Mucosa of descending colon (tissue), 3 donors: Measurements from ENCODE around the gene LAMTOR3. TPM values are rescaled to one million over a fixed set of nuclear protein-coding genes. Genes with fewer than 3 reads are reported as not detected.
A peak's percentile ranks its signal among the peaks of the same experiment; 100 is the strongest.

Source experiments
- ATAC-seq: fragments of 200-7000 bp; cut with Tn5 transposase; one replicate; pipeline ENCODE4 v1.9.1; 2020; ENCODE audit warnings: mild to moderate bottlenecking, moderate library complexity
- DNase-seq, 3 donors: peaks; one replicate each; pipeline ENCODE4 v3.0.0-alpha.2; 2020
- H3K36me3 ChIP-seq: fragments of 200-600 bp; one replicate; pipeline ENCODE4 v1.8.0; 2021; ENCODE audit warnings: low read depth, mild to moderate bottlenecking
- H3K4me1 ChIP-seq: fragments of 200-600 bp; one replicate; pipeline ENCODE4 v1.8.0; 2021; ENCODE audit warnings: low read depth, mild to moderate bottlenecking
- H3K4me3 ChIP-seq: fragments of 200-600 bp; one replicate; pipeline ENCODE4 v1.8.0; 2021; ENCODE audit warnings: mild to moderate bottlenecking
- H3K9me3 ChIP-seq: fragments of 200-600 bp; one replicate; pipeline ENCODE4 v1.8.0; 2021; ENCODE audit warnings: mild to moderate bottlenecking
- intact Hi-C, 2 donors: fragments of 100-400 bp; cut with DNase I in 1 of 2; cut with micrococcal nuclease in 1 of 2; formaldehyde crosslinking; loops; one replicate each; pipeline versions ENCODE4 v1.11.0 to v1.11.1; 2022; cut with DNase I, micrococcal nuclease
- long read RNA-seq, 2 donors: library from polyadenylated mRNA; unstranded; transcript quantifications; one replicate each; pipeline ENCODE4 v2.0.0, GENCODE V29; 2019 to 2021
- total RNA-seq, 3 donors: library from RNA; stranded (reverse); fragmentation: NEBNext Ultra II Directional in 2 of 3; extraction: Animal tissue kit (Norgen Biotek cat#: 25700) in 2 of 3; gene quantifications; one replicate each; pipeline versions ENCODE4 v1.2.1 to v1.2.4, GENCODE V29; 2021 to 2023
- TF ChIP-seq, protein P1 (sequence below): fragments of 200-600 bp; IDR thresholded peaks from one replicate; pipeline ENCODE4 v1.8.0; 2022; ENCODE audit warnings: antibody characterized with exemption, mild to moderate bottlenecking
- donor health status: DM: no; HTN: no; CAD: no; lungs with moderate emphysema.
- donor health status: DM: no; HTN: no; CAD: no.
- donor health status: DM: no; HTN: yes; CAD: no.

The LAMTOR3 gene, protein sequence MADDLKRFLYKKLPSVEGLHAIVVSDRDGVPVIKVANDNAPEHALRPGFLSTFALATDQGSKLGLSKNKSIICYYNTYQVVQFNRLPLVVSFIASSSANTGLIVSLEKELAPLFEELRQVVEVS
- 10 to 100 TPM; 42.4 to 60.7 (median 59.2) TPM for total RNA-seq
- long read RNA-seq, donor 1, full-length matches to known transcripts = 37 of 41 reads
- long read RNA-seq, donor 1, partial matches to known transcripts = 4 of 41 reads
- long read RNA-seq, donor 1, other reads (novel, unspliced or antisense) = 0 of 41 reads
- long read RNA-seq, donor 2, full-length matches to known transcripts = 59 of 63 reads
- long read RNA-seq, donor 2, partial matches to known transcripts = 3 of 63 reads
- long read RNA-seq, donor 2, other reads (novel, unspliced or antisense) = 1 of 63 reads

- TF ChIP-seq, protein P1, sequence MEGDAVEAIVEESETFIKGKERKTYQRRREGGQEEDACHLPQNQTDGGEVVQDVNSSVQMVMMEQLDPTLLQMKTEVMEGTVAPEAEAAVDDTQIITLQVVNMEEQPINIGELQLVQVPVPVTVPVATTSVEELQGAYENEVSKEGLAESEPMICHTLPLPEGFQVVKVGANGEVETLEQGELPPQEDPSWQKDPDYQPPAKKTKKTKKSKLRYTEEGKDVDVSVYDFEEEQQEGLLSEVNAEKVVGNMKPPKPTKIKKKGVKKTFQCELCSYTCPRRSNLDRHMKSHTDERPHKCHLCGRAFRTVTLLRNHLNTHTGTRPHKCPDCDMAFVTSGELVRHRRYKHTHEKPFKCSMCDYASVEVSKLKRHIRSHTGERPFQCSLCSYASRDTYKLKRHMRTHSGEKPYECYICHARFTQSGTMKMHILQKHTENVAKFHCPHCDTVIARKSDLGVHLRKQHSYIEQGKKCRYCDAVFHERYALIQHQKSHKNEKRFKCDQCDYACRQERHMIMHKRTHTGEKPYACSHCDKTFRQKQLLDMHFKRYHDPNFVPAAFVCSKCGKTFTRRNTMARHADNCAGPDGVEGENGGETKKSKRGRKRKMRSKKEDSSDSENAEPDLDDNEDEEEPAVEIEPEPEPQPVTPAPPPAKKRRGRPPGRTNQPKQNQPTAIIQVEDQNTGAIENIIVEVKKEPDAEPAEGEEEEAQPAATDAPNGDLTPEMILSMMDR = no peak
- intact Hi-C loops = loop anchor here in 1 of 2 donors (10.0 kb wide), 2 partner anchors 50 to 80 kb away; partner anchors contain the start of genes DAPP1 and DNAJB14
- Histone ChIP-seq H3K4me1 (peaks cover 12% of the 10 kb centered on the region), H3K4me3 (peak within 1 kb of the TSS; percentile 67), H3K36me3 (no peaks in the 10 kb centered on the region), H3K9me3 (no peaks in the 10 kb centered on the region)
- ATAC-seq (peak; percentile 100), DNase-seq (peak; percentile 92 to 95 (median 94))
These were observed at the start of gene LAMTOR3 for GRCh38 chr4:99894161-99894997. LAMTOR3 (minus strand) TSS chr4:99894427; CDS start chr4:99893963, 464 bp downstream.

GRCh38 chr4:99938243-99938753, 44.1 kb upstream of the LAMTOR3 start:
- intact Hi-C loops = no loop called here

GRCh38 chr4:99934891-99935290, 40.7 kb upstream of the LAMTOR3 start:
- no peaks in the 10 kb centered on the region for H3K36me3 ChIP-seq
- TF ChIP-seq, protein P1 = no peak
- intact Hi-C loops = no loop called here
- no peaks in the 10 kb centered on the region for H3K4me1 ChIP-seq
- ATAC-seq = no peak
- no peak overlapping the region for H3K4me3 ChIP-seq
- peaks cover 22% of the 10 kb centered on the region for H3K9me3 ChIP-seq
- no peak for DNase-seq

More at GRCh38 chr4:99938243-99938753, 44.1 kb upstream of the LAMTOR3 start:
- TF ChIP-seq, protein P1 = no peak
- Histone ChIP-seq H3K36me3 (no peaks in the 10 kb centered on the region), H3K4me3 (no peak overlapping the region), H3K4me1 (no peaks in the 10 kb centered on the region), H3K9me3 (peaks cover 22% of the 10 kb centered on the region)
- DNase-seq (no peak), ATAC-seq (no peak)

GRCh38 chr4:99927566-99927965, 33.3 kb upstream of the LAMTOR3 start:
- no peak for DNase-seq
- no peaks in the 10 kb centered on the region for H3K4me1 ChIP-seq
- H3K9me3 ChIP-seq = no peaks in the 10 kb centered on the region
- no peak for ATAC-seq
- no peak overlapping the region for H3K4me3 ChIP-seq
- TF ChIP-seq, protein P1 = no peak
- intact Hi-C loops = no loop called here
- H3K36me3 ChIP-seq = no peaks in the 10 kb centered on the region

GRCh38 chr4:99921174-99921573, 26.9 kb upstream of the LAMTOR3 start:
- no peak for DNase-seq

More at GRCh38 chr4:99921174-99921573, 26.9 kb upstream of the LAMTOR3 start:
- intact Hi-C loops = no loop called here
- TF ChIP-seq, protein P1 = no peak
- Histone ChIP-seq H3K4me3 (no peak overlapping the region), H3K36me3 (no peaks in the 10 kb centered on the region), H3K9me3 (peaks cover 4% of the 10 kb centered on the region), H3K4me1 (peaks cover 6% of the 10 kb centered on the region)
- no peak for ATAC-seq
